Nephron progenitor cell (in vitro differentiated cells): ENCODE data around the gene CXorf58.
"Not testable (repeated sequence)": the region's sequence is repeated elsewhere in the genome, so short reads cannot be mapped to it uniquely, and the experiment has no call there.

Source experiments
- DNase-seq: peaks from one replicate; pipeline ENCODE4 v3.0.0; 2021
- H3K27ac Mint-ChIP-seq: 2 replicates; pipeline ENCODE4 v1.8.0; 2021; ENCODE audit warnings: mild to moderate bottlenecking, moderate library complexity, mixed read lengths
- H3K27me3 Mint-ChIP-seq: 2 replicates; pipeline ENCODE4 v1.8.0; 2021; ENCODE audit warnings: mild to moderate bottlenecking, low read depth, mixed read lengths; ENCODE audit not compliant: poor library complexity
- H3K36me3 Mint-ChIP-seq: 2 replicates; pipeline ENCODE4 v1.8.0; 2021; ENCODE audit warnings: low read depth, mixed read lengths
- H3K4me1 Mint-ChIP-seq: 2 replicates; pipeline ENCODE4 v1.8.0; 2021; ENCODE audit warnings: mixed read lengths
- H3K4me3 Mint-ChIP-seq: 2 replicates; pipeline ENCODE4 v1.8.0; 2021; ENCODE audit warnings: mild to moderate bottlenecking, moderate library complexity, mixed read lengths
- H3K9me3 Mint-ChIP-seq: 2 replicates; pipeline ENCODE4 v1.8.0; 2021; ENCODE audit warnings: mild to moderate bottlenecking, moderate library complexity, mixed read lengths
- TF ChIP-seq, protein P1 (sequence below): fragments of 200-600 bp; sonication (generic); IDR thresholded peaks from 2 replicates; pipeline ENCODE4 v1.5.0; 2021; ENCODE audit warnings: antibody characterized with exemption

CXorf58 gene

GRCh38 chrX:23952984-23953907 is 45.4 kb downstream of the CXorf58 start:
- Mint-ChIP-seq H3K9me3 (no peaks in the 10 kb centered on the region), H3K4me1 (peaks cover 11% of the 10 kb centered on the region), H3K27ac (peak overlapping the region; percentile 93), H3K27me3 (no peaks in the 10 kb centered on the region), H3K36me3 (no peaks in the 10 kb centered on the region), H3K4me3 (no peak overlapping the region)
- TF ChIP-seq, protein P1, sequence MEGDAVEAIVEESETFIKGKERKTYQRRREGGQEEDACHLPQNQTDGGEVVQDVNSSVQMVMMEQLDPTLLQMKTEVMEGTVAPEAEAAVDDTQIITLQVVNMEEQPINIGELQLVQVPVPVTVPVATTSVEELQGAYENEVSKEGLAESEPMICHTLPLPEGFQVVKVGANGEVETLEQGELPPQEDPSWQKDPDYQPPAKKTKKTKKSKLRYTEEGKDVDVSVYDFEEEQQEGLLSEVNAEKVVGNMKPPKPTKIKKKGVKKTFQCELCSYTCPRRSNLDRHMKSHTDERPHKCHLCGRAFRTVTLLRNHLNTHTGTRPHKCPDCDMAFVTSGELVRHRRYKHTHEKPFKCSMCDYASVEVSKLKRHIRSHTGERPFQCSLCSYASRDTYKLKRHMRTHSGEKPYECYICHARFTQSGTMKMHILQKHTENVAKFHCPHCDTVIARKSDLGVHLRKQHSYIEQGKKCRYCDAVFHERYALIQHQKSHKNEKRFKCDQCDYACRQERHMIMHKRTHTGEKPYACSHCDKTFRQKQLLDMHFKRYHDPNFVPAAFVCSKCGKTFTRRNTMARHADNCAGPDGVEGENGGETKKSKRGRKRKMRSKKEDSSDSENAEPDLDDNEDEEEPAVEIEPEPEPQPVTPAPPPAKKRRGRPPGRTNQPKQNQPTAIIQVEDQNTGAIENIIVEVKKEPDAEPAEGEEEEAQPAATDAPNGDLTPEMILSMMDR, result no peak
- DNase-seq, result no peak

DNA sequence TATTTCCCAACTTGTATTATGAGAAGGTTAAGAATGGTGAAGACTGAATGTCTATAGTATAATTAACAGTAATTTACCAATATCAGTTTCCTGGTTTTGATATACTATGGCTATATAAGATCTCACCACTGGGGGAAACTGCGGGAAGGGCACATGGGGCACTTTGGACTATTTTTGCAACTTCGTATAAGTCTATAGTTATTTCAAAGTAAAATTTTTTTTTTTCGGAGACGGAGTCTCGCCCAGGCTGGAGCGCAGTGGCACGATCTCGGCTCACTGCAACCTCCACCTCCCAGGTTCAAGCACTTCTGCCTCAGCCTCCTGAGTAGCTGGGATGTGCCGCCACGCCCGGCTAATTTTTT is 46.1 kb downstream of the CXorf58 start:
- Mint-ChIP-seq H3K27me3 (no peaks in the 10 kb centered on the region), H3K36me3 (no peaks in the 10 kb centered on the region), H3K4me3 (no peak overlapping the region), H3K27ac (no peak overlapping the region), H3K4me1 (peaks cover 11% of the 10 kb centered on the region), H3K9me3 (no peaks in the 10 kb centered on the region)
- no peak for DNase-seq
- TF ChIP-seq, protein P1, result no peak

DNA sequence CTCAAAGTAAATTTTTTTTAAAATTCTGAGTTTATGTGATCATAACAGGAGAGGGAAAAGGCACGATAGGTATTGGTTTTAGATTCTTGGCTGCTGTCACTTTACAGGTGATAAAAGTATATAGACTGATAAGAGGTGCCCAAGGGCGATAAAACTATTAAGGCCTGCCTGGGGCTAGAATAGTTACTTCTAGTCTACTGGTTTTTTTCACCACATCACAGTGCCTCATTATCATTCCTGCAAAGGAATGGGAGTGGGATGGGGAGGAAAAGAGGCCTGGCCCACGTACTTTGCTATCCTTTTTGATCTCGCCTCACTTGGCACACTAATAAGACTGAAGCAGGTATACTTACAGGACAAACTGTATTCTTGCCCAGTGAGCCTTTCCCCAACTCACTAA is 46.6 kb downstream of the CXorf58 start:
- Mint-ChIP-seq H3K36me3 (no peaks in the 10 kb centered on the region), H3K9me3 (no peaks in the 10 kb centered on the region), H3K4me1 (peaks cover 12% of the 10 kb centered on the region), H3K27me3 (no peaks in the 10 kb centered on the region), H3K27ac (no peak overlapping the region), H3K4me3 (no peak overlapping the region)
- DNase-seq, result no peak
- TF ChIP-seq, protein P1, result no peak

GRCh38 chrX:23959781-23960180 is 52.0 kb downstream of the CXorf58 start:
- H3K27ac Mint-ChIP-seq, result peak overlapping the region; percentile 32
- DNase-seq, result no peak
- TF ChIP-seq, protein P1, result no peak
- H3K4me3 Mint-ChIP-seq, result no peak overlapping the region
- H3K36me3 Mint-ChIP-seq, result no peaks in the 10 kb centered on the region
- peaks cover 18% of the 10 kb centered on the region for H3K4me1 Mint-ChIP-seq
- H3K9me3 Mint-ChIP-seq, result peaks cover 8% of the 10 kb centered on the region
- peaks cover 3% of the 10 kb centered on the region for H3K27me3 Mint-ChIP-seq

DNA sequence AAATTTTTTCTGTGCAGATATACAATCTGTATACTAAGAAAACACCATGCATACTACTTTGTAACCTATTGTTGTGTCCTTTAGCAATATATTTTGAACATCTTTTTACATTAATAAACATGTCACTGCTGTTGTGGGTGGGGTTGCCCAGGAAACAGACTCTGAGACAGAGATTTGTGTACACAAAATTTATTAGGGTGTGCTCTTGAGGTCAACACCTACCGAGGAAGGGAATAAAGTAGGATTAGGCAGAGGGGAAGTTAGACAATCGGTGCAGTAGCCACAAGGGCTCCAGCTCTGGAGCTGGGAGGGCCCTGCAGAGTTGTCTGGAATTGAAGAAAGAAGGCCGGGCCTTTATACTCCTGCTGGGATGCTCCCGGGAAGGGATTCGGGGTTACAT is 56.4 kb downstream of the CXorf58 start:
- TF ChIP-seq, protein P1, result no peak
- no peaks in the 10 kb centered on the region for H3K36me3 Mint-ChIP-seq
- no peak for DNase-seq
- peaks cover 28% of the 10 kb centered on the region for H3K4me1 Mint-ChIP-seq
- H3K27ac Mint-ChIP-seq, result peak overlapping the region; percentile 69
- H3K27me3 Mint-ChIP-seq, result peaks cover 3% of the 10 kb centered on the region
- H3K9me3 Mint-ChIP-seq, result peaks cover 32% of the 10 kb centered on the region
- no peak overlapping the region for H3K4me3 Mint-ChIP-seq

GRCh38 chrX:23965630-23966029 is 57.8 kb downstream of the CXorf58 start:
- Mint-ChIP-seq H3K4me1 (peaks cover 19% of the 10 kb centered on the region), H3K9me3 (peaks cover 32% of the 10 kb centered on the region)
- H3K27ac Mint-ChIP-seq, DNase-seq, H3K27me3 Mint-ChIP-seq, H3K36me3 Mint-ChIP-seq, H3K4me3 Mint-ChIP-seq: not testable (repeated sequence)
